Mesothelial cell of epicardium (in vitro differentiated cells): ENCODE results near the gene NTM. TPM values are rescaled to one million over a fixed set of nuclear protein-coding genes. Genes with fewer than 3 reads are reported as not detected.
A peak's percentile ranks its signal among the peaks of the same experiment; 100 is the strongest.

Experiments used
- DNase-seq, 2 experiments: peaks; one replicate each; pipeline ENCODE4 v3.0.0; 2021; ENCODE audit warnings: low spot score in 2 of 2; ENCODE audit not compliant: unreplicated experiment in 2 of 2
- H3K27ac Mint-ChIP-seq: 2 replicates; pipeline ENCODE4 v1.8.0; 2021; ENCODE audit warnings: mixed read lengths
- H3K27me3 Mint-ChIP-seq: 2 replicates; pipeline ENCODE4 v1.8.0; 2021; ENCODE audit warnings: low read depth, mixed read lengths
- H3K36me3 Mint-ChIP-seq: 2 replicates; pipeline ENCODE4 v1.8.0; 2021; ENCODE audit warnings: mixed read lengths
- H3K4me1 Mint-ChIP-seq: 2 replicates; pipeline ENCODE4 v1.8.0; 2021; ENCODE audit warnings: mixed read lengths
- H3K4me3 Mint-ChIP-seq: 2 replicates; pipeline ENCODE4 v1.8.0; 2021; ENCODE audit warnings: mild to moderate bottlenecking, moderate library complexity, mixed read lengths
- H3K9me3 Mint-ChIP-seq: 2 replicates; pipeline ENCODE4 v1.8.0; 2021; ENCODE audit warnings: mixed read lengths
- total RNA-seq: library from RNA; stranded (reverse); gene quantifications from 3 replicates; pipeline ENCODE4 v1.2.1, GENCODE V29; 2021
- TF ChIP-seq, protein P1 (sequence below): fragments of 200-600 bp; sonication (generic); IDR thresholded peaks from one replicate; pipeline ENCODE4 v1.5.0; 2021; ENCODE audit warnings: antibody characterized with exemption; ENCODE audit not compliant: unreplicated experiment

Gene NTM
- total RNA-seq, 1 donor from 2014 or later: 3.9 TPM

DNA sequence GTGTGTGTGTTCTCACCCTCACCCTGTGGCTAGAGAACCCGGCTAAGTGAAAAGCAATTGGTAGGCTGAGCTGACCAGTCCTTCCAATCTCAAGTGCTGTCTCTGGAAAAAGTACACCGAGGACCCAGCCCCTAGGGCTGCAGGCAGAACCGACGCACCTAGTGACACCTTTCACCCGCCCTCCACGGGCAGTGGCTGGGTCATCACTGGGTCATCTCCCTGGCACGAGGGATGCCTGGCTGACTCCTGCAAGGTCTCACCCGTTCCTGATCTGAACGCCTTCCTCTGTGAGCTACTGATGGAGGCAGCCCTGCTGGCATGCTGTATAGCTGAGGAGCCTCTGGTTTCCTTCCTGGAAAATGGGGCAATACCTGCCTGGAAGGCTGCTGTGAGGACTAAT lies 311.5 kb downstream of the NTM start:
- H3K36me3 Mint-ChIP-seq: no peaks in the 10 kb centered on the region
- TF ChIP-seq, protein P1, sequence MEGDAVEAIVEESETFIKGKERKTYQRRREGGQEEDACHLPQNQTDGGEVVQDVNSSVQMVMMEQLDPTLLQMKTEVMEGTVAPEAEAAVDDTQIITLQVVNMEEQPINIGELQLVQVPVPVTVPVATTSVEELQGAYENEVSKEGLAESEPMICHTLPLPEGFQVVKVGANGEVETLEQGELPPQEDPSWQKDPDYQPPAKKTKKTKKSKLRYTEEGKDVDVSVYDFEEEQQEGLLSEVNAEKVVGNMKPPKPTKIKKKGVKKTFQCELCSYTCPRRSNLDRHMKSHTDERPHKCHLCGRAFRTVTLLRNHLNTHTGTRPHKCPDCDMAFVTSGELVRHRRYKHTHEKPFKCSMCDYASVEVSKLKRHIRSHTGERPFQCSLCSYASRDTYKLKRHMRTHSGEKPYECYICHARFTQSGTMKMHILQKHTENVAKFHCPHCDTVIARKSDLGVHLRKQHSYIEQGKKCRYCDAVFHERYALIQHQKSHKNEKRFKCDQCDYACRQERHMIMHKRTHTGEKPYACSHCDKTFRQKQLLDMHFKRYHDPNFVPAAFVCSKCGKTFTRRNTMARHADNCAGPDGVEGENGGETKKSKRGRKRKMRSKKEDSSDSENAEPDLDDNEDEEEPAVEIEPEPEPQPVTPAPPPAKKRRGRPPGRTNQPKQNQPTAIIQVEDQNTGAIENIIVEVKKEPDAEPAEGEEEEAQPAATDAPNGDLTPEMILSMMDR: no peak
- no peak overlapping the region for H3K4me3 Mint-ChIP-seq
- peak in 1 of 2 experiments; percentile 0 for DNase-seq
- H3K27ac Mint-ChIP-seq: no peak overlapping the region
- no peaks in the 10 kb centered on the region for H3K4me1 Mint-ChIP-seq
- H3K27me3 Mint-ChIP-seq: peaks cover 38% of the 10 kb centered on the region
- no peaks in the 10 kb centered on the region for H3K9me3 Mint-ChIP-seq

DNA sequence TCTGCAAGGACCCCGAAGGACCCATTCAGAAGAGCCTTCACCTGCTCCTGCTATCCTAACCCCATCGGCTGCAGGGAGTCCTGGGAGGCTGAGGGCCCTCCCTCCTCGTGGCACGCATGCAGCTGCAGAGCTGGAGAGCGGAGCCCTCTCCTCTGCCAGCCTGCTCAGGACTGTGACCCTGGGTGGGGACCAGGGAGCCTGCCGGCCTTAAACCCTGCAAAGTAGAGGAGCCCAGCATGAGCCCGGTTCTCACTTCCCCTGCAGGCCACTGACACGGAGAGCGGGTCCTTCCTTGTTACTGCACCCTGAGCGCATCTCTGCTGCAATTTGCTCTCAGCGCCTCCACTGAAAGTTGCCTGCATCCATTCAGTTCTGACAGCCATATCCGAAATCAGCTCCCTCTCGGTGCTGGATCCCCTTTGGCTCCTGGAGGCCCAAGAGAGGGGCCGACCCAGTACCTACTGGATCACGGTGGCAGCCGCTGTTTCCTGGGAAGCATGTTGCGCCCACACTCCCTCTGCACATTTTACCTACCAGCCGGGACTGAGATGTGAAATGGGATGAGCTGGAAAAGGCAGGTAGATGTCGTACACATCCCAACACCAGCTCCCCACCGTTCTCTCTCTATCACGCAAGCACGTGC lies 312.1 kb downstream of the NTM start:
- no peaks in the 10 kb centered on the region for H3K36me3 Mint-ChIP-seq
- TF ChIP-seq, protein P1: no peak
- H3K27ac Mint-ChIP-seq: no peak overlapping the region
- H3K4me3 Mint-ChIP-seq: no peak overlapping the region
- peaks cover 33% of the 10 kb centered on the region for H3K27me3 Mint-ChIP-seq
- no peaks in the 10 kb centered on the region for H3K9me3 Mint-ChIP-seq
- H3K4me1 Mint-ChIP-seq: no peaks in the 10 kb centered on the region
- DNase-seq: peak in 1 of 2 experiments; percentile 28

- no peaks in the 10 kb centered on the region for H3K9me3 Mint-ChIP-seq
Measured at GRCh38 chr11:131683131-131683530, 312.7 kb downstream of the NTM start.

GRCh38 chr11:131683666-131684065 lies 313.3 kb downstream of the NTM start:
- Mint-ChIP-seq H3K36me3 (no peaks in the 10 kb centered on the region), H3K27ac (no peak overlapping the region), H3K27me3 (peaks cover 40% of the 10 kb centered on the region), H3K9me3 (no peaks in the 10 kb centered on the region), H3K4me3 (no peak overlapping the region), H3K4me1 (no peaks in the 10 kb centered on the region)
- DNase-seq: no peak
- TF ChIP-seq, protein P1: no peak

More at GRCh38 chr11:131683131-131683530, 312.7 kb downstream of the NTM start:
- no peaks in the 10 kb centered on the region for H3K4me1 Mint-ChIP-seq
- DNase-seq: peak in 1 of 2 experiments; percentile 22
- peaks cover 37% of the 10 kb centered on the region for H3K27me3 Mint-ChIP-seq
- no peak overlapping the region for H3K27ac Mint-ChIP-seq
- no peaks in the 10 kb centered on the region for H3K36me3 Mint-ChIP-seq
- H3K4me3 Mint-ChIP-seq: no peak overlapping the region
- TF ChIP-seq, protein P1: no peak

- Mint-ChIP-seq H3K27ac (no peak overlapping the region), H3K9me3 (no peaks in the 10 kb centered on the region), H3K4me1 (no peaks in the 10 kb centered on the region), H3K4me3 (no peak overlapping the region), H3K36me3 (no peaks in the 10 kb centered on the region), H3K27me3 (peaks cover 47% of the 10 kb centered on the region)
- DNase-seq: no peak
- TF ChIP-seq, protein P1: no peak
Measured at GRCh38 chr11:131684111-131685060, 314.0 kb downstream of the NTM start.
